Stimulated activated CD4-positive, alpha-beta T cell treated with anti-CD3 and anti-CD28 coated beads, Interleukin-2, amount 100 ng/mL, for 24 hours (primary cell): ENCODE results near the gene OBSL1.

ENCODE experiments used
- DNase-seq, 2 donors: peaks; one replicate each; pipeline ENCODE4 v3.0.0-alpha.2; 2020

Gene OBSL1

GRCh38 chr2:219571311-219572236 is at the start of gene OBSL1:
Gene OBSL1 (minus strand): TSS chr2:219571539. CDS start chr2:219571232, 307 bp downstream.
- DNase-seq = peak in 1 of 2 donors; percentile 31

GRCh38 chr2:219620546-219620945 is 49.2 kb upstream of the OBSL1 start:
- DNase-seq = no peak

- no peak for DNase-seq
Observed at GRCh38 chr2:219619235-219619634, 47.9 kb upstream of the OBSL1 start.

- DNase-seq = no peak
Observed at GRCh38 chr2:219618733-219619122, 47.4 kb upstream of the OBSL1 start.

- no peak for DNase-seq
Observed at GRCh38 chr2:219616550-219616949, 45.2 kb upstream of the OBSL1 start.

DNA sequence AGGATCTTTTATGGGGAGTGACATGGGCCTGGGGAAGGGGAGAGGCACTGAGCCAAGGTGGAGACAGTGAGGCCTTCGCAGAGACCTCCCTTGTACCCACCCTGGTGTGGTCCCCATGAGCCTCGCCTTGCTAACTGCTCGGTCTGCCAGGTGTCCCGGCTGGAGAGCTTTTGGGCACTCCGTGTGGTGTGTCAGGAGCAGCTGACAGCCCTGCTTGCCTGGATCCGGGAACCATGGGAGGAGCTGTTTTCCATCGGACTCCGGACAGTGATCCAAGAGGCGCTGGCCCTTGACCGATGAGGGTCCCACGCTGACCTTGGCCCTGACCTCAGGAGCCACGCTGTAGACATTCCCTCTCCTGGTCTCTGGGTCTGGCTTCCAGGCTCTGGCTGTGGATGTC is 44.6 kb upstream of the OBSL1 start:
- no peak for DNase-seq

DNA sequence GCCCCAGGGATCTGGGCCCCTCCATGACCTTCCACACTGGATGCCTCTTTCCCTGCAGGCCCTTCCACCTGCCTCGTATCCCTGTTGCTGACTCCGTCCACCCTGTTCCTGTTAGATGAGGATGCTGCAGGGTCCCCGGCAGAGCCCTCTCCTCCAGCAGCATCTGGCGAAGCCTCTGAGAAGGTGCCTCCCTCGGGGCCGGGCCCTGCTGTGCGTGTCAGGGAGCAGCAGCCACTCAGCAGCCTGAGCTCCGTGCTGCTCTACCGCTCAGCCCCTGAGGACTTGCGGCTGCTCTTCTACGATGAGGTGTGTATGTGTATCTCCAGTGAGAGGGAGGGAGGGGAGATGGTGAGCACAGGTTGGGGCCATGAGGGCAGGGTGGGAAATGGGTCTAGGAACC is 43.7 kb upstream of the OBSL1 start:
- DNase-seq = no peak

DNA sequence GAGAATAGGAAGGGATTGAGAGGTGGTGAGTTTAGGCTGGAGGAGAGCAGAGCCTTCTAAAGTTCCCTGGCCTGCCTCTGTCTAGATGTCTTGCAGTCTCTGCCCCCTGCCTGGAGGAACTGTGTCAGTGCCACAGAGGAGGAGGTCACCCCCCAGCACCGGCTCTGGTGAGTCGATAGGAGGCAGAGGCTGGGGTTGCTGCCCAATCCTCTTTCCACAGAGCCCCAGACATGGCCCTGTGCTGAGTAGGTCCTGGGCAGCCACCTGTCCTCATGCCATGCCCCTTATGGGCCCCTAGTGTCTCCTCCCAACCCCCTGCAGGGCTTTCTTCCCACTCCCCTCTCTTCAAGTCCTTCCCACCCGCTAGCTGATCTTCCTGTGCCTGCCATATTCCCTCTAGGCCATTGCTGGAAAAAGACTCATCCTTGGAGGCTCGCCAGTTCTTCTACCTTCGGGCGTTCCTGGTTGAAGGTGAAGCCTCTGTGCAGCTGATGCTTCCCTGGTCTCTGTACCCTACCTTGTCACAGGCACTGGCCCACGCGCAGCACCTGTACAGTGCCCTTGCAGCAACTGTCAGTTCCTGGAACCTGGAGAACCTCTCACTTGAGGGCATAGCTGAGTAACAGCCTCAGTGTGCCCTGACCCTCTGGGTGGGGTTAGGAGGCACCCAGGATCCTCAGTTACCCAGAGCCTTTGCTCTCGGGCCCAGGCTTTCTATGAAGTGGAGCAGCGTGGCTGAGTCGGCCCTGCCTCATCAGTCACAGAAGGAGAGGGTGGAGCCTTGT is 42.9 kb upstream of the OBSL1 start:
- no peak for DNase-seq

DNA sequence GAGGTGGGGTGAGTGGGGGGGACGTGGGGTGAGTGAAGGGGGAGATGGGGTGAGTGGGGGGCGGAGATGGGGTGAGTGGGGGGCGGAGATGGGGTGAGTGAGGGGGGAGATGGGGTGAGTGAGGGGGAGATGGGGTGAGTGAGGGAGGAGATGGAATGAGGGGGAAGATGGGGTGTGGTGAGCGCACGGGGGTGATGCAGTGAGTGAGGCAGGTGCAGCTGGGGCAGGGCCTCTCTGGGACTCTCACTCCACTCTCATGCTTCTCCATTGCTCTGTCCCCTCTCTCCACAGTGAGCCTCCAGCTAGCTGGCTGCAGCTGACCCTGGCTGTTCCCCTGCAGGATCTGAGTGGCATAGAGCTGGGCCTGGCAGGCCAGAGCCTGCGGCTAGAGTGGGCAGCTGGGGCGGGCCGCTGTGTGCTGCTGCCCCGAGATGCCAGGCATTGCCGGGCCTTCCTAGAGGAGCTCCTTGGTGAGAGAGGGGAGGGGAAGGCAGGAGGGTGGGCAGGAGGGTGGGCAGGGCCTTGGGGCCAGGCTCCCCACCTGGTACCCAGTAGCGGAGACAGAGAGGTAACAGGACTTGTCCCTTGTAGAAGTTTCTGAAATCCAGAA is 42.2 kb upstream of the OBSL1 start:
- DNase-seq = no peak

- no peak for DNase-seq
Observed at GRCh38 chr2:219612577-219613286, 41.4 kb upstream of the OBSL1 start.

- no peak for DNase-seq
Observed at GRCh38 chr2:219611866-219612576, 40.7 kb upstream of the OBSL1 start.

- no peak for DNase-seq
Observed at GRCh38 chr2:219611306-219611705, 40.0 kb upstream of the OBSL1 start.

- DNase-seq = no peak
Observed at GRCh38 chr2:219609149-219609750, 37.9 kb upstream of the OBSL1 start.

- no peak for DNase-seq
Observed at GRCh38 chr2:219608399-219608964, 37.1 kb upstream of the OBSL1 start.

DNA sequence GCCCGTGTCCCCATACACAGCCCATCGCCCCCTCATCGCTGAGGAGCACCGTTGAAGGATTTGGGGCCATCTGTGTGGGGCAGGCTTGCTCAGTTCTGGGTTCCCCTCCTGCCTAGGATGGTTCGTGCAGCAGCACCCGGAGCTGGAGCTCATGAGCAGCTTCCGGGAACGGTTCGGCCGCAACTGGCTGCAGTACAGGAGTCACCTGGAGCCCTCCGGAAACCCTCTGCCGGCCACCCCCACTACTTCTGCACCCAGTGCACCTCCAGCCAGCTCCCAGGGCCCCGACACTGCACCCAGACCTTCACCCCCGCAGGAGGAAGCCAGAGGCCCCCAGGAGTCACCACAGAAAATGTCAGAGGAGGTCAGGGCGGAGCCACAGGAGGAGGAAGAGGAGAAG is 36.6 kb upstream of the OBSL1 start:
- no peak for DNase-seq

DNA sequence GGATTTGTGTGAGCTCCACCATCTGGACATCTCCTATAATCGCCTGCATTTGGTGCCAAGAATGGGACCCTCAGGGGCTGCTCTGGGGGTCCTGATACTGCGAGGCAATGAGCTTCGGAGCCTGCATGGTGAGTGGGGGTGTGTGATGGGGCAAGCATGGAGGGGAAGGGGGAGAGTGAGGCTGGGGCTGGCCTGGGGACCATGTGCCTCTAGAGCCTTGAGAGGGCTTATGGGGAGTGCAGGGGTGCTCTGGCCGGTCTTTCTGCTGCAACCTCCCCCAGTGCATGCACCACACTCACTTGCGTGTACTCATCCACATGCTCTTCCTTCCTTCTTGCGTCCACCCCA is 34.2 kb upstream of the OBSL1 start:
- DNase-seq = no peak

DNA sequence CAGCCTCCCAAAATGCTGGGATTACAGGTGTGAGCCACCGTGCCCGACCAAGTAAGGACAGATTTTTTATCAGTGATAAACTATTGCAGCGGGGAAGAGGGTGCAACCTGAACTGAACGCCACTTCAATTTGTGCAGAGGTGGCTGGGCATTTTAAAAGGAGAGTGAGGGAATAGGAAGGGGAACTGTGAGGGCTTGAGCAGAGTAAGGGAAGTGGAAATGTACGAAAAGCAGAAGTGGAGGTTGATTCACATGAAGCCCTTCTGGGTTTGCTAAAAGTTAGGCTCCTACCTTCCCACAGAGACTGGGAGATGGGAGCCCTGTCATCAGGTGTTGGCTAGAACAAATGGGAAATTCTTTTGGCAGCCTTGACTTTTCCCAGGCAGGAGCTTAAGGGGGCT is 32.4 kb upstream of the OBSL1 start:
- DNase-seq = no peak

- no peak for DNase-seq
Observed at GRCh38 chr2:219598308-219599078, 27.2 kb upstream of the OBSL1 start.

GRCh38 chr2:219597552-219598307 is 26.4 kb upstream of the OBSL1 start, which contains the start of gene STK11IP:
Gene STK11IP (plus strand): TSS chr2:219597857. CDS start chr2:219598120, 263 bp downstream.
- DNase-seq = peak; percentile 92 to 94
